Activated T-cell treated with anti-CD3 and anti-CD28 coated beads, Interleukin-2, amount 50 U/mL, for 4 hours (primary cell): Measurements from ENCODE around the gene ERI2. TPM values are rescaled to one million over a fixed set of nuclear protein-coding genes. Genes with fewer than 3 reads are reported as not detected.

Source experiments
- ATAC-seq, 2 donors: fragments of 200-7000 bp; cut with Tn5 transposase; one replicate each; pipeline ENCODE4 v1.10.0; 2021
- DNase-seq: peaks from one replicate; pipeline ENCODE4 v3.0.0-alpha.2; 2020
- H3K27me3 Mint-ChIP-seq: one replicate; pipeline ENCODE4 v1.8.0; 2021; ENCODE audit warnings: low read depth, mixed read lengths
- H3K36me3 Mint-ChIP-seq: one replicate; pipeline ENCODE4 v1.8.0; 2022; ENCODE audit warnings: mixed read lengths; ENCODE audit not compliant: insufficient read depth
- H3K4me1 Mint-ChIP-seq: one replicate; pipeline ENCODE4 v1.8.0; 2021; ENCODE audit warnings: low read depth, mixed read lengths
- H3K4me3 Mint-ChIP-seq: one replicate; pipeline ENCODE4 v1.8.0; 2021; ENCODE audit warnings: mild to moderate bottlenecking, moderate library complexity, mixed read lengths
- H3K9me3 Mint-ChIP-seq: one replicate; pipeline ENCODE4 v1.8.0; 2021; ENCODE audit warnings: mixed read lengths
- total RNA-seq, 3 donors: library from RNA; stranded (reverse); gene quantifications; one replicate each; pipeline ENCODE4 v1.2.1, GENCODE V29; 2021

The ERI2 gene
- total RNA-seq, 3 donors from 2014 or later = 8.1 to 9.4 (median 9.4) TPM

DNA sequence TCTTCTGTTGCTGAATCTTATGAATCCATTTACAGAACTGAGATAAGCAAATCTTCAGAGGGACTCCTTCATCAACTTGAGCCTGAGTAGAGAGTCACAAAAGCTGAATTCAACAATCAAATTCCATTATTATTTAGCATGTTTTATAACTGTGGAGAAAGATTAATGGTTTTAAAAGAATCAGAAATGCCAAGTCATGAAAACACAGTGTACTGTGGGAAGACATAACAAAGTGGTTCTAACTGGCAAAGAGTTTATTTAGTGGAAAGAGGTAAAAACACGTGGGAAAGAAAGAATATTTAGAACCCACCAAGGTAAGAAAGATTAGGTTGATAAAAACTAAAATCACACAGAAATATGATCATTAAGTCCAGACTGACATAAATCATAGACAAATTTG, 5.0 kb downstream of the ERI2 start:
- H3K4me1 Mint-ChIP-seq = peaks cover 16% of the 10 kb centered on the region
- no peaks in the 10 kb centered on the region for H3K9me3 Mint-ChIP-seq
- DNase-seq = no peak
- no peaks in the 10 kb centered on the region for H3K36me3 Mint-ChIP-seq
- no peak overlapping the region for H3K4me3 Mint-ChIP-seq
- no peaks in the 10 kb centered on the region for H3K27me3 Mint-ChIP-seq
- ATAC-seq = no peak

DNA sequence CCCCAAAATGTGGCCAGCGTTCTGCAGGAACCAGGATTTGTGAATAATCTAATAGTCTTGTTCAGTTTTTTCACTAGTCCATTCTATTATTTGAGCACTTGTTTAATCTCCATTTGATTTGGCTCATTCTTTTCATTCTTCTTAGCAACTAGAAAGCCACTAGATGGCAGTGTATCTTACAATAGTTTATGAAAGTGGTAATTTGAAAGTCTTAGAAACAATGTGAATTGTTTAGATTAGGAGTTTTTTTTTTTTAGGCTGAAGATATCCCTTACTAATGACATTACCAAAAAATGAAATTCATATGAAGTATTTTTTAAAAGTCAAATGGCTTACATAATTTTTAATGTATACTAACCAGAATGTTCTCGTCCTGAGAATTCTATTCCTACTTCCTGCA, 6.7 kb downstream of the ERI2 start:
- ATAC-seq (no peak), DNase-seq (no peak)
- Mint-ChIP-seq H3K27me3 (no peaks in the 10 kb centered on the region), H3K4me3 (no peak overlapping the region), H3K9me3 (no peaks in the 10 kb centered on the region), H3K36me3 (no peaks in the 10 kb centered on the region), H3K4me1 (peaks cover 16% of the 10 kb centered on the region)

- H3K27me3 Mint-ChIP-seq = no peaks in the 10 kb centered on the region
- H3K9me3 Mint-ChIP-seq = no peaks in the 10 kb centered on the region
- DNase-seq = no peak
- no peak overlapping the region for H3K4me3 Mint-ChIP-seq
- no peak for ATAC-seq
- H3K4me1 Mint-ChIP-seq = peaks cover 16% of the 10 kb centered on the region
- no peaks in the 10 kb centered on the region for H3K36me3 Mint-ChIP-seq
Measured at GRCh38 chr16:20798364-20798763, 7.9 kb downstream of the ERI2 start.

DNA sequence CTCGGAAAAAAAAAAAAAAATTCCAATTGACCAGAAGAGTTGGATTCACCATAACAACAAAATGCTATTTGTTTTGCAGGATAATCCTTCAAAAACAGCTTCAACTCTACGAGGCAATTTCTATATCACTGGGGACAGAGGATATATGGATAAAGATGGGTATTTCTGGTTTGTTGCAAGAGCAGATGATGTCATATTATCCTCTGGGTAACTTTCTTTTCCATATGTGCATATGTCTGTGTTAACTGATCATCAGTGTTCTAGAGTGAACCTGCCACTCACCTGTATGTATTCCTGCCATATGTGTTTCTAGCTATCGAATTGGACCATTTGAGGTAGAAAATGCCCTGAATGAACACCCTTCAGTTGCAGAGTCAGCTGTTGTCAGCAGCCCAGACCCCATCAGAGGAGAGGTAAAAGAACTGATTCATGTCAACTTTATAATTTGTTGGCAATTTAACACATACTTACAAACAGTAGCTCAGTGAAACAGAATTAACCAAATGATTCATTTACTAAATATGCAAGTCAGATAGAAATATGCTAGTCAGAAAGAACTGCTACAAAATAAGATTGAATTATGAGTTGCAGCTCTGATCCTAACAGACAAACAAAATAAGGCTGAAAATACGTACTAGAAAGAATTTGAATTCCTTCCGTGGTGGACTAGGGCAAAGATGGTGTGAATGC, 14.2 kb downstream of the ERI2 start:
- H3K36me3 Mint-ChIP-seq = no peaks in the 10 kb centered on the region
- H3K4me1 Mint-ChIP-seq = no peaks in the 10 kb centered on the region
- ATAC-seq (no peak), DNase-seq (no peak)
- no peaks in the 10 kb centered on the region for H3K9me3 Mint-ChIP-seq
- no peaks in the 10 kb centered on the region for H3K27me3 Mint-ChIP-seq
- no peak overlapping the region for H3K4me3 Mint-ChIP-seq

DNA sequence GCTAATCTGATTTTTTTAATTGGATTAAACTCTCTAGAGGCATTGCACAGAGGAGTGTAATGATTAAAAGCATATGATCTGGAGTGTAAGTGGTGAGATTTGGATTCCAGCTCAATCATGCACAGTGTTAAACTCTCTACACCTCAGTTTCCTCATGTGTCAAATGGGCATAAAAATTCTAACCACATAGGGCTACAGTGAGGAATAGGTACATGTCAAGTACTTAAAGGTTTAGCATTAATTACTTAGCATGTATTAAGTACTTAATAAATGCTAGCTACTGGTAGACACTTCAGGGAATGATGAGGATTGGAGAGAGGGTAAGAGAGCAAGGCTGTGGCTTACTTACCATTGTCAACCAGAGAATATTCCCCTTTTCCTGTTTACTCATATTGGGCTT, 17.1 kb downstream of the ERI2 start:
- H3K4me3 Mint-ChIP-seq = no peak overlapping the region

GRCh38 chr16:20784204-20784603, 22.1 kb downstream of the ERI2 start:
- DNase-seq = no peak
- ATAC-seq = no peak
- no peak overlapping the region for H3K4me3 Mint-ChIP-seq
- H3K27me3 Mint-ChIP-seq = no peaks in the 10 kb centered on the region
- no peaks in the 10 kb centered on the region for H3K4me1 Mint-ChIP-seq
- no peaks in the 10 kb centered on the region for H3K9me3 Mint-ChIP-seq
- H3K36me3 Mint-ChIP-seq = peaks cover 4% of the 10 kb centered on the region

More for the DNA sequence above, 17.1 kb downstream of the ERI2 start:
- DNase-seq (no peak), ATAC-seq (no peak)
- no peaks in the 10 kb centered on the region for H3K9me3 Mint-ChIP-seq
- no peaks in the 10 kb centered on the region for H3K36me3 Mint-ChIP-seq
- no peaks in the 10 kb centered on the region for H3K27me3 Mint-ChIP-seq
- no peaks in the 10 kb centered on the region for H3K4me1 Mint-ChIP-seq

- Mint-ChIP-seq H3K9me3 (no peaks in the 10 kb centered on the region), H3K4me3 (no peak overlapping the region), H3K27me3 (no peaks in the 10 kb centered on the region), H3K4me1 (no peaks in the 10 kb centered on the region), H3K36me3 (peaks cover 7% of the 10 kb centered on the region)
- DNase-seq (no peak), ATAC-seq (no peak)
Measured at GRCh38 chr16:20782470-20782869, 23.8 kb downstream of the ERI2 start.

GRCh38 chr16:20781697-20782096, 24.6 kb downstream of the ERI2 start:
- ATAC-seq = no peak
- no peaks in the 10 kb centered on the region for H3K27me3 Mint-ChIP-seq
- H3K4me1 Mint-ChIP-seq = no peaks in the 10 kb centered on the region
- no peaks in the 10 kb centered on the region for H3K9me3 Mint-ChIP-seq
- H3K4me3 Mint-ChIP-seq = no peak overlapping the region
- DNase-seq = no peak
- H3K36me3 Mint-ChIP-seq = peaks cover 9% of the 10 kb centered on the region

DNA sequence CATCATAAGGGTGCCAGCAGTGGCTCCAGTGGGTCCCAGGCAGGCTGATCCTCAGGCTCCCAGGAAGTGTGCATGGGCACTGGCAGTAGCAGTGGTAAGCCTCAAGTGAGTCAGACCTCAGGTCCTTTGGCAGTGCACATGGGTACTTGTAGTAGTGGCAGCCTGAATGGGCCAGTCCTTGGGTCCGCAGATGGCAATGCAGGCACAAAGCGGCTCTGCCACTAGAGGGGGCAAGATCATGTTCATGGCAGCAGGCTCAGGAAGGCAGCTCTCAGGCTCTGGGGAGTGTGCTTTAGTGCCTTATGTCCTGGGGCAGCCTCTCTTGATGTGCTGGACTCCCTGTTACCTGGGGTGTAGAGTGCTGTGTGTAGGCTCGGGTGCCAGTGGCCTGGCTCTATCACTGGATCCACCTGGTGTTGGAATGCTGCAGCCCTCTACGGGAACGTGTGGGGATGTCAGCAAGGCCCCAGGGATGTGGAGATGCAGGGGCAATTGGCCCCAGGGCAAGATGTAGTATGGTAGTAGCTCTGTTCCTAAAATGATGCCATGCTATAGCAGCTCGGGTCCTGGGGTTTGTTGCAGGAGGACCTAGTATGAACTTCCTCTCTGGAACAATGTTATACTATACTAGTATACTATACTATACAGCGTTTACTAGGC, 31.4 kb downstream of the ERI2 start:
- ATAC-seq (peak; percentile 43 to 67), DNase-seq (peak; percentile 43)
- Mint-ChIP-seq H3K27me3 (no peaks in the 10 kb centered on the region), H3K4me3 (no peak overlapping the region), H3K4me1 (no peaks in the 10 kb centered on the region), H3K36me3 (peaks cover 9% of the 10 kb centered on the region), H3K9me3 (no peaks in the 10 kb centered on the region)

DNA sequence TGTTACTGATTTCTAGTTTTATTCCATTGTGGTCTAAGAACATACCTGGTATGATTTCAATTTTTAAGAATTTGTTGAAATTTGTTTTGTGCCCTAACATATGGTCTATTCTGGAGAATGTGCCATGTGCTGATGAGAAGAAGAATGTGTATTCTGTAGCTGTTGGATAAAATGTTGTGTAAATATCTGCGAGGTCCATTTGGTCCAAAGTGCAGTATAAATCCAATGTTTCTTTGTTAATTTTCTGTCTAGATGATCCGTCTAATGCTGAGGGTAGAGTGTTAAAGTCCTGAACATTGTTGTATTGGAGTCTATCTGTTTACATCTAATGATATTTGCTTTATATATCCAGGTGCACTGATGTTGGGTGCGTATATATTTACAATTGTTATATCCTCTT, 32.6 kb downstream of the ERI2 start:
- Mint-ChIP-seq H3K4me1 (no peaks in the 10 kb centered on the region), H3K27me3 (no peaks in the 10 kb centered on the region), H3K36me3 (peaks cover 9% of the 10 kb centered on the region), H3K9me3 (no peaks in the 10 kb centered on the region), H3K4me3 (no peak overlapping the region)
- ATAC-seq = no peak
- no peak for DNase-seq

GRCh38 chr16:20768818-20769217, 37.5 kb downstream of the ERI2 start:
- Mint-ChIP-seq H3K4me1 (peaks cover 10% of the 10 kb centered on the region), H3K4me3 (no peak overlapping the region)
- DNase-seq = no peak

GRCh38 chr16:20768121-20768520, 38.2 kb downstream of the ERI2 start:
- no peak for DNase-seq
- Mint-ChIP-seq H3K9me3 (no peaks in the 10 kb centered on the region), H3K4me1 (peaks cover 17% of the 10 kb centered on the region)

More at GRCh38 chr16:20768818-20769217, 37.5 kb downstream of the ERI2 start:
- ATAC-seq = no peak
- peaks cover 1% of the 10 kb centered on the region for H3K36me3 Mint-ChIP-seq
- H3K9me3 Mint-ChIP-seq = no peaks in the 10 kb centered on the region
- no peaks in the 10 kb centered on the region for H3K27me3 Mint-ChIP-seq

DNA sequence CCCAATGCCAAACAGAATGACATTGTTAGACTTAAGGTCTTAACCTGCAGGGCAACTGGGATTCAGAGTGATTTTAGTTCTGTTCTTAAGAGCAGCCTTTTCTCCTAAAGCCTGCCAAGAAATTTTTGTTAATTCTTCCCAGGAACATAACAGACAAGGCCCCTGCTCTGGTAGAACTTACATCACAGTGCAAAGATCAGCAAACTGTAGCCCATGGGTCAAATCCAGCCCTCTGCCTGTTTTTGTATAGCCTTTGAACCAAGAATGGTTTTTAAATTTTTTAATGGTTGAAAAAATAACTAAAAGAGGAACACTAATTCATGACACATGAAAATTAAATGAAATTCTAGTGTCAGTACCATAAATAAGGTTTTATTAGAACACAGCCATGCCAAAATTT, 38.7 kb downstream of the ERI2 start:
- Mint-ChIP-seq H3K36me3 (peaks cover 1% of the 10 kb centered on the region), H3K9me3 (no peaks in the 10 kb centered on the region), H3K4me1 (peaks cover 23% of the 10 kb centered on the region), H3K4me3 (no peak overlapping the region), H3K27me3 (no peaks in the 10 kb centered on the region)
- ATAC-seq (no peak), DNase-seq (no peak)

More at GRCh38 chr16:20768121-20768520, 38.2 kb downstream of the ERI2 start:
- no peak for ATAC-seq
- Mint-ChIP-seq H3K36me3 (peaks cover 1% of the 10 kb centered on the region), H3K27me3 (no peaks in the 10 kb centered on the region), H3K4me3 (no peak overlapping the region)

DNA sequence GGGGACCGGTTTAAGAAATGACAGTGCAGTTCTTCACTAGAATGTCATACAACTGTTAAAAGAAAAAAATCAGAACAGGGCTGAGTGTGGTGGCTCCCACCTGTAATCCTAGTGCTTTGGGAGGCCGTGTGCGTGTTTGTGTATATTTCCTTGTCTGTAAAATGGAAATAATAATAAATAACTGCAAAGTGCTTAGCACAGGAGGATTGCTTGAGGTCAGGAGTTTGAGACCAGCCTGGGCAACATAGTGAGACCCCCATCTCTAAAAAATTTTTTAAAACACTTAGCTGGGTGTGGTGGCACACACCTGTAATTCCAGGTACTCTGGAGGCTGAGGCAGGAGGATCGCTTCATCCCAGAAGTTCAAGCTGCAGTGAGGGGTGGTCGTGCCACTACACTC, 40.0 kb downstream of the ERI2 start:
- Mint-ChIP-seq H3K36me3 (peaks cover 1% of the 10 kb centered on the region), H3K4me3 (no peak overlapping the region), H3K9me3 (no peaks in the 10 kb centered on the region), H3K27me3 (no peaks in the 10 kb centered on the region), H3K4me1 (peaks cover 28% of the 10 kb centered on the region)
- ATAC-seq (no peak), DNase-seq (no peak)

GRCh38 chr16:20765732-20766131, 40.5 kb downstream of the ERI2 start:
- Mint-ChIP-seq H3K9me3 (no peaks in the 10 kb centered on the region), H3K4me1 (peaks cover 28% of the 10 kb centered on the region), H3K4me3 (no peak overlapping the region), H3K36me3 (peaks cover 3% of the 10 kb centered on the region), H3K27me3 (no peaks in the 10 kb centered on the region)
- ATAC-seq (no peak), DNase-seq (no peak)
